Motor neuron (in vitro differentiated cells): ENCODE measurements around the gene VARS2. TPM values are rescaled to one million over a fixed set of nuclear protein-coding genes. Genes with fewer than 3 reads are reported as not detected.

Experiments
- ATAC-seq, 8 experiments: fragments of 200-7000 bp; cut with Tn5 transposase; replicated peaks in 6 of 8; 2 replicates each; pipeline ENCODE4 v1.8.0; 2021; ENCODE audit warnings: mild to moderate bottlenecking in 8 of 8, moderate library complexity in 8 of 8
- H3K27ac ChIP-seq, 2 donors: fragments of 250-450 bp; sonication (Bioruptor Pico); 2 replicates each; pipeline ENCODE4 v1.9.0; 2021; ENCODE audit warnings: antibody characterized with exemption in 2 of 2, mild to moderate bottlenecking in 2 of 2, moderate library complexity in 1 of 2
- H3K4me1 ChIP-seq, 2 donors: fragments of 250-450 bp; sonication (Bioruptor Pico); replicated peaks in 1 of 2; 2 replicates each; pipeline ENCODE4 v1.6.1; 2021; ENCODE audit warnings: antibody characterized with exemption in 2 of 2, mild to moderate bottlenecking in 2 of 2, moderate library complexity in 1 of 2
- H3K4me3 ChIP-seq, 5 donors: fragments of 250-450 bp; sonication (Bioruptor Pico); 2 replicates each; pipeline ENCODE4 v1.9.0; 2021; ENCODE audit warnings: antibody characterized with exemption in 5 of 5, mild to moderate bottlenecking in 5 of 5, moderate library complexity in 4 of 5
- WGBS, 10 experiments: fragments of 450-650 bp; shearing (Covaris generic); methylation state at CpG; one replicate each; pipeline ENCODE4 v1.0.0; 2022; 5-methylcytosine and 5-hydroxymethylcytosine counted together
- in situ Hi-C, 9 experiments: fragments of 400-800 bp; cut with MboI; loops; one replicate each; pipeline ENCODE4 v1.15.0; 2021; ENCODE audit warnings: low sequenced_read_pairs in 9 of 9, low pct_unique_long_range_greater_than_20kb in 2 of 9; ENCODE audit not compliant: unreplicated experiment in 9 of 9
- total RNA-seq, 8 experiments: library from RNA; unstranded; fragments of 300-600 nt; gene quantifications; 2 replicates each; pipeline versions ENCODE4 v1.2.3 to v1.2.4, GENCODE V29; 2022

The VARS2 gene
- total RNA-seq, 8 experiments from 2014 or later = 13.5 to 39.7 (median 21.0) TPM

DNA sequence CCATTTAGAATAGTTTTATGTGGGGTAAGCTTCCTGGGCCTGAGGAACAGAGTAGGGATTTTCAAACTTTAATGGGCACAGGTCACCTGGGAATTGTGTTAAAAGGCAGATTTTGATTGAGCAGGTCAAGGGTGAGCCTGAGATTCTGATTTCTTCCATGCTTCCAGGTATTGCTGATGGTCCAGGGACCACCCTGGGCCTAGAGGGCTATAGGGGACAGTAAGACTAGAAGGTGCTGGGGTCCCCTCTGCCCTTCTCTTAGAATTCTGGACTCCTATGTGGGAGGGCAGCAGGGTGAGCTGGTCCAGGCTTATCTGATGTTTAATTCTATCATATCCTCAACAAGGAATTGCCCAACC, 27.2 kb upstream of the VARS2 start:
- Histone ChIP-seq H3K4me1 (peaks cover 10 to 16% of the 10 kb centered on the region in 2 donors), H3K4me3 (peak overlapping the region; percentile 54 to 87 (median 65)), H3K27ac (peak overlapping the region; percentile 92 to 98)
- in situ Hi-C loops = no loop called here
- ATAC-seq = no peak

DNA sequence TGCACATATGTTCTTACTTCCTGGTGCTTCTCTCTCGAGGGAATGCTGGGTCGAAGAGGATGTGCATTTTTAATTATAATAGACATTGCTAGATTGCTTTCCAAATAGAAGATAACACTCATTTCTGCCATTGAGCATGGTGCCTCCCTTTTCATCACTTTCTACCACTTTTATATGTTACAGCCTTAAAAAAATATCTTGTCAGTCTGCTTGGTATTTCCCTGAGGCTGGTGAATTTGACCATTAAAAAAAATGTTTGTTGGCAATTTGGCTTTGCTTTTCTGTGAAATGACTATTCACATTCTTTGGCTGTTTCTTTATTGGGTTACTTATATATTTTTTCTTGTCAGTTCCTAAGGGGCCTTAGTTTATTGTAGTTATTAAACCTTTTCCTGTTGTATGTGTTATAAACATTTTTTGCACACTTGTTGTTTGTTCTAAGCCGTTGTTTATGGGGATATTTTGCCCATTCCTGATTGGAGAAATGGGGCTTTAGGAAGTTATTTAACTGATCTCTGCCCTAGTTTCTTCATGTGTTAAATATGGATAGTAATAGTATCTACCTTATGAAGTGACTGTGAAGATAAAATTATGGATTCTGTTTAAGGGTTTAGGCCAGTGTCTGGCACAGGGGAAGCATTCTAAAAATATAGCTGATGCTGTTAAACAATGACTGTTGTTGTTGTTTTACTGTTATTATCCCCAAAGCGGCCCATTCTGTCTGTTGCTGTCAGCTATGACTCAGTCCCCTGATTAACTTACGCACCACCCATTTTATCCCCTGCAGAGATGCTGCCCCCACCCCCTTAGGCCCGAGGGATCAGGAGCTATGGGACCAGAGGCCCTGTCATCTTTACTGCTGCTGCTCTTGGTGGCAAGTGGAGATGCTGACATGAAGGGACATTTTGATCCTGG, 25.9 kb upstream of the VARS2 start:
- in situ Hi-C loops = no loop called here
- peaks cover 10 to 11% of the 10 kb centered on the region in 2 donors for H3K4me1 ChIP-seq
- H3K27ac ChIP-seq = no peak overlapping the region
- no peak overlapping the region for H3K4me3 ChIP-seq
- ATAC-seq = peak in 2 of 8 experiments; percentile 4 to 12
- 5 to 100% (median 67%) methylated on average over 1 to 6 of the region's 6 CpGs; no CpG with 5 or more reads in 1 of the 10 experiments for WGBS, 10 experiments

DNA sequence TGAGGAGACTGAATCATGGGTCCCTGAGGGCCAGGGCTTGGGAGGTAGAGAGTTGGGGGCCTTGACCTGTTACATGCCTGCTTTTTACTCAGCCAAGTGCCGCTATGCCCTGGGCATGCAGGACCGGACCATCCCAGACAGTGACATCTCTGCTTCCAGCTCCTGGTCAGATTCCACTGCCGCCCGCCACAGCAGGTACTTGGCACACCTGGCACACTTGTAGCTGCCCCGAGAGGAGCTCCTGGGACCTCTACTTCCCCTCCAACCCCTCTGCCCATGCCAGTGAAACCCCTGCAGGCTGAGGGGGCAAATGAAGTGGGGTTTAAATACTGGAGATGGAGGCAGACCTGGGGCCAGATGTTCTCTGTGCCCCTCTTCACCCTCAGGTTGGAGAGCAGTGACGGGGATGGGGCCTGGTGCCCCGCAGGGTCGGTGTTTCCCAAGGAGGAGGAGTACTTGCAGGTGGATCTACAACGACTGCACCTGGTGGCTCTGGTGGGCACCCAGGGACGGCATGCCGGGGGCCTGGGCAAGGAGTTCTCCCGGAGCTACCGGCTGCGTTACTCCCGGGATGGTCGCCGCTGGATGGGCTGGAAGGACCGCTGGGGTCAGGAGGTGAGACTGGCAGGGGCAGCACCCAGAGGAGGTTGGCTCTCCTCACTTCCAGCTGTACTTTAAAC, 25.1 kb upstream of the VARS2 start:
- ATAC-seq = no peak
- in situ Hi-C loops = no loop called here
- H3K27ac ChIP-seq = no peak overlapping the region
- H3K4me3 ChIP-seq = no peak overlapping the region
- peaks cover 10 to 11% of the 10 kb centered on the region in 2 donors for H3K4me1 ChIP-seq
- WGBS, 10 experiments = 98 to 100% (median 100%) methylated on average over 1 to 8 of the region's 18 CpGs; no CpG with 5 or more reads in 4 of the 10 experiments

DNA sequence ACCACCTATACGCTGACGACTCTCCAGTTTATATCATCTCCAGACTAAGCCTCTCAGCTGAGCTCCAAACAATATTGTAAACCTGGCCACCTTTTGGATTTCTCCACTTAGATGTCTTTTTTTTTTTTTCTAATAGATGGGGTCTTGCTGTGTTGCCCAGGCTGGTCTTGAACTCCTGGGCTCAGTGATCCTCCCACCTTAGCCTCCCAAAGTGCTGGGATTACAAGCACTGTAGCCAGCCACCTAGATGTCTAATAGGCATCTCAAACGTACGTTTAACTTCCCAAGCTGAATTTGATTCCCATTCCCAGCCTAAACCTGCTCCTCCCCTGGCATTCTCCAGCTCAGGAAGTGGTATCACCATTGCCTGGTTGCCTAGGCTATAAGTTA, 24.5 kb upstream of the VARS2 start:
- no peak overlapping the region for H3K4me3 ChIP-seq
- WGBS, 10 experiments = 75 to 100% (median 90%) methylated on average over 1 to 4 of the region's 4 CpGs; no CpG with 5 or more reads in 3 of the 10 experiments
- H3K4me1 ChIP-seq = peaks cover 10 to 11% of the 10 kb centered on the region in 2 donors

DNA sequence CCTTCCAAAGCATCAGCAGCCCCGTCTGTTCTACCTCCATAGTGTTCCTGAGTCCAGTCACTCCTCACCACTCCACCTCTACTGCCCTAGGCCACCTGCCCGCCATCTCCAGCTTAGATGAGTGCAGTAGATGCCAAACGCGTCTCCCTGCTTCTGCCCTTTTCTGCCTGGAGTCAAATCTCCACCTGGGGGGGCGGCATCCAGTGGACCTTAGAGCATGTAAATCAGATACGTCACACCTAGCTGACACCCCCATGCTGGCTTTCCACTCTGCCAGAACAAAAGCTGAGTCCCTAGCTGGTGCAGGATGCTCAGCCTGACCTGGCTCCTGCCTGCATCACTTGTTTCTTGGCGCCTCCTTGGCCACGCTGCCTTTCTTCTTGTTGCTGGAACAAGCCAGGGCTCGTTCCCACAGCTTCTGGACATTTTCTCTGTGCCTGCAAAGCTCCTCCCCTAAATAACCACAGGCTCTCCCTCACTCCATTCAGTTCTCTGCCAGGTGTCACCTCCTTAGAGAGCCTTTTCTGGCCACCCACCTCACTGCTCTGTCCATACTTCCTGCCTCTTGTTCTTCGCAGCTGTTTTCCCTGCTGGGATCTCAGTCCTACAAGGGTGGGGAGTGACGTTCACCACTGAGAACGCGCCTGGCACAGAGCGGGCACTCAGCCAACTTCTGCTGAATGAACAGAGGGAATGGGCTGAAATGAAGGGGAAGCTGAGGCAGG, 24.0 kb upstream of the VARS2 start:
- Histone ChIP-seq H3K27ac (no peak overlapping the region), H3K4me3 (no peak overlapping the region), H3K4me1 (peaks cover 10 to 11% of the 10 kb centered on the region in 2 donors)
- in situ Hi-C loops = no loop called here
- WGBS, 10 experiments = 80 to 100% (median 92%) methylated on average over 1 to 11 of the region's 14 CpGs; no CpG with 5 or more reads in 3 of the 10 experiments
- ATAC-seq = no peak

More for the DNA sequence above, 24.5 kb upstream of the VARS2 start:
- in situ Hi-C loops = no loop called here
- no peak overlapping the region for H3K27ac ChIP-seq
- ATAC-seq = no peak

DNA sequence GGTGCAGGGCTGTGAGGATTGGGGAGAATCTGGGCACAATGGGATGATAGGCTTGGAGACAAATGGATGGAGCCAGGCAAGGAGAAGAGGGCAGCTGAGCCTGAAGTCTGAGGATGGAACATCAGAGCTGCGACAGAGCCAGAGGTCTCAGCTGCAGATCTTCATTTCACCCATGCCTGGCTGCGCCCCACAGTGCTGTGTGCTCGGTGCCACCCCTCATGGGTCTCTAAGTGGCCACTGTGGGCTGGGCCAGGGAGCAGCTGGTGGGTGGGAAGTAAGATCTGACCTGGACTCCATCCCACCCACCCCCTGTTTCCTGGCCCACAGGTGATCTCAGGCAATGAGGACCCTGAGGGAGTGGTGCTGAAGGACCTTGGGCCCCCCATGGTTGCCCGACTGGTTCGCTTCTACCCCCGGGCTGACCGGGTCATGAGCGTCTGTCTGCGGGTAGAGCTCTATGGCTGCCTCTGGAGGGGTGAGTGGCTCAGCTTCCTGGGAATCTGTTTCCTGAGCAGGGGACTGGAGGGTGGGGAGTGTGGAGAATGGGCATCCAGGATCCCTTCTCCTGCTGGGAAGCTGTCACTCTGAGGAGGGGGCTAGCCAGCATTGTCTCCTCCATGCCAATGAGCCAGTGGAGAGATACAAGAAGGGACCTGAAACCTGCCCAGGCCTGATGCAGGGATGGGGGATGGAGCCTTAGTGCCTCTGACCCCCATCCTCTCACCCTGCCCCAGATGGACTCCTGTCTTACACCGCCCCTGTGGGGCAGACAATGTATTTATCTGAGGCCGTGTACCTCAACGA, 23.2 kb upstream of the VARS2 start:
- in situ Hi-C loops = no loop called here
- H3K27ac ChIP-seq = no peak overlapping the region

DNA sequence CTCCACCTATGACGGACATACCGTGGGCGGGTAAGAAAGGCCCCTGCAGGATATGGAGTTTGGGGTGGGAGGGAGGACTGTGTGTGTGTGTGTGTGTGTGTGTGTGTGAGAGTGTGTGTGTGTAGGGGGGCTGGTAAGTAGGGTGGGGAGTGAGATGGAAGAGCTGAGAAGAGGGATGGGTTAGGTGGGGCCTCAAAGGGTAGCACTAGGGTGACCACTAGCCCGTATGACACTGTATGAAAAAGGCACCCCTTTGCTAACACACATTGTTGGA, 22.7 kb upstream of the VARS2 start:
- no peak overlapping the region for H3K4me3 ChIP-seq
- in situ Hi-C loops = no loop called here
- no peak overlapping the region for H3K27ac ChIP-seq
- ATAC-seq = no peak
- 100% methylated on average over 1 of the region's 4 CpGs; no CpG with 5 or more reads in 9 of the 10 experiments for WGBS, 10 experiments
- peaks cover 6 to 10% of the 10 kb centered on the region in 2 donors for H3K4me1 ChIP-seq

More for the DNA sequence above, 23.2 kb upstream of the VARS2 start:
- 40 to 100% (median 76%) methylated on average over 1 to 6 of the region's 12 CpGs; no CpG with 5 or more reads in 5 of the 10 experiments for WGBS, 10 experiments
- ATAC-seq = no peak
- Histone ChIP-seq H3K4me1 (peaks cover 6 to 10% of the 10 kb centered on the region in 2 donors), H3K4me3 (no peak overlapping the region)

DNA sequence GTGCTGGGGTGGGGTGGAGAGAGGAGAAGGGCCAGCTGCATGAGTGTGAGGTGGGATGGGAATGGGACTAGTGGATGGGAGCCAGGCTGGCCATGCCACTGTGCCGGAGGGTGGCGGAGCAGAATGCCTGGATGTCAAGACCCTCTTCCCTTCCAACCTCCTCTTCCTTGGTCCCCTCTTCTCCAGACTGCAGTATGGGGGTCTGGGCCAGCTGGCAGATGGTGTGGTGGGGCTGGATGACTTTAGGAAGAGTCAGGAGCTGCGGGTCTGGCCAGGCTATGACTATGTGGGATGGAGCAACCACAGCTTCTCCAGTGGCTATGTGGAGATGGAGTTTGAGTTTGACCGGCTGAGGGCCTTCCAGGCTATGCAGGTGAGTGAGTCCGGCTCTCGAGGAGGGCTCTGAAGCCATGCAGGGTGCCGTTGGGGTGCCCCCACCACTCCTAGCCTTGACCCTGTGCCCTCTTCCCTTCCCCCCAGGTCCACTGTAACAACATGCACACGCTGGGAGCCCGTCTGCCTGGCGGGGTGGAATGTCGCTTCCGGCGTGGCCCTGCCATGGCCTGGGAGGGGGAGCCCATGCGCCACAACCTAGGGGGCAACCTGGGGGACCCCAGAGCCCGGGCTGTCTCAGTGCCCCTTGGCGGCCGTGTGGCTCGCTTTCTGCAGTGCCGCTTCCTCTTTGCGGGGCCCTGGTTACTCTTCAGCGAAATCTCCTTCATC, 22.1 kb upstream of the VARS2 start:
- peaks cover under 1 to 4% of the 10 kb centered on the region in 2 donors for H3K4me1 ChIP-seq
- 100% methylated on average over 1 to 3 of the region's 21 CpGs; no CpG with 5 or more reads in 4 of the 10 experiments for WGBS, 10 experiments
- in situ Hi-C loops = no loop called here
- no peak overlapping the region for H3K4me3 ChIP-seq
- H3K27ac ChIP-seq = no peak overlapping the region
- no peak for ATAC-seq

DNA sequence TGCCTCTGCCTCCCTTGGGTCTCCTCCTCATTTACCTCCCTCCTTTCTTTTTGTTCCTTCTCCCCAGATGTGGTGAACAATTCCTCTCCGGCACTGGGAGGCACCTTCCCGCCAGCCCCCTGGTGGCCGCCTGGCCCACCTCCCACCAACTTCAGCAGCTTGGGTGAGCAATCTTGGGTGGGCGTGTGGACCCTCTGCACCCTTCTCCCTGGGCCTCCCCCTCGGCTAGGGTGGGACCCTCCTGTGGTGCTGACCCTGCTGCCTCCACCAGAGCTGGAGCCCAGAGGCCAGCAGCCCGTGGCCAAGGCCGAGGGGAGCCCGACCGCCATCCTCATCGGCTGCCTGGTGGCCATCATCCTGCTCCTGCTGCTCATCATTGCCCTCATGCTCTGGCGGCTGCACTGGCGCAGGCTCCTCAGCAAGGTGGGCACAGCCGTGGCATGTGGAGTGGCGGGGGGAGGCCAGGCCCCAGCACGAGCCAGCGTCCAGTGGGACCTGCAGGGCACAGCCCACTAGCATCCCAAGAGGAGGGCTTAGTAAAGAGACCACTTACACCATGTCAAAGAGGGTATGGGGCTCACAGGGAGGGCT, 20.9 kb upstream of the VARS2 start:
- H3K27ac ChIP-seq = no peak overlapping the region
- in situ Hi-C loops = no loop called here

DNA sequence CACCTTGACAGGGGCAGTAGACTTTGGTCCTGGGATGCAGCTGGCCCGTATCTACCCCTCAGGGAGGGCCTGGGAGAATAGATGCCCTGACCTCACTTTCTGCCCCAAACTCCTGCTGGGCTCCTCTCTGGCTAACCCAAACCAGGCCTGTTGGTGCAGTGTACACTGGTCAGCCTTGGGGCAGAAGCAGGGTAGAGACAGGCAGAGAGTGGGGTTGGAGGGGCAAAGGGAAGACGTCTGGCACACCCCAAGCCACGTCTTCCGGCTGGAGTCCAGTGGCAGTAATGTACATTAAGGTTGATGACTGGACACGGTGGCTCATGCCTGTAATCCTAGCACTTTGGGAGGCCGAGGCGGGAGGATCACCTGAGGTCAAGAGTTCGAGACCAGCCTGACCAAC, 20.4 kb upstream of the VARS2 start:
- Histone ChIP-seq H3K4me1 (no peaks in the 10 kb centered on the region), H3K27ac (no peak overlapping the region), H3K4me3 (no peak overlapping the region)
- WGBS, 10 experiments = 80 to 100% (median 95%) methylated on average over 1 to 6 of the region's 8 CpGs; no CpG with 5 or more reads in 2 of the 10 experiments
- in situ Hi-C loops = no loop called here
- no peak for ATAC-seq

More for the DNA sequence above, 20.9 kb upstream of the VARS2 start:
- Histone ChIP-seq H3K4me1 (no peaks in the 10 kb centered on the region), H3K4me3 (no peak overlapping the region)
- WGBS, 10 experiments = 93 to 100% methylated on average over 1 to 3 of the region's 16 CpGs; no CpG with 5 or more reads in 8 of the 10 experiments
- ATAC-seq = no peak

DNA sequence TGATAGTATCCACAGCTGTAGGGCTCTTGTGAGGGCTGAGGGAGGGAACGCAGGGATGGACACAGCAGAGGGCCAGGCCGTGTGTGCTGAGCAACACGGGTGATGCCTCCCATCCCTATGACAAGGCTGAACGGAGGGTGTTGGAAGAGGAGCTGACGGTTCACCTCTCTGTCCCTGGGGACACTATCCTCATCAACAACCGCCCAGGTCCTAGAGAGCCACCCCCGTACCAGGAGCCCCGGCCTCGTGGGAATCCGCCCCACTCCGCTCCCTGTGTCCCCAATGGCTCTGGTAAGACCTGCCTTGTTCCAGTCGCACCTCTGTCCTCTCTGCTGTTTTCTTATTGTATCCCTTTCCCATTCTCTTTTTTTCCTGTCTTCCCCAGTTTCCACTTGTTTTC, 19.7 kb upstream of the VARS2 start:
- ATAC-seq = no peak
- no peak overlapping the region for H3K4me3 ChIP-seq
- 85 to 100% (median 94%) methylated on average over 1 to 9 of the region's 12 CpGs for WGBS, 10 experiments
- no peak overlapping the region for H3K27ac ChIP-seq
- no peaks in the 10 kb centered on the region for H3K4me1 ChIP-seq
- in situ Hi-C loops = no loop called here

DNA sequence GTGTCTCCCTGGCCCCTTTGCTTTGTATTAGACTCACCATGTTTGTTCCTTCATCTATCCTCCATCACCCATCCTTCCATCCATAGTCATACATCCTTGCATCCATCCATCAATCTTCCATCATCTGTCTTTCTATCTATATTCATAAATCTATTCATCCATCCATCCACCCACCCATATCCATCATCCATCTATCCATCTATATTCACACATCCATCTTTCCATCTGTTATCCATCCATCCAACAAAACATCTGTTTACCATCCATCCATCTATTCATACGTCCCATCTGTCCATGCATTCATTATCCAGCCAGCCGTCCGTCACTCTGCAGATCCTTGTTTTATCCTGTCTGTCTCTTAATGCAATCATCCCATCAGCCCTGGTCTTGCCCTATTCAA, 19.1 kb upstream of the VARS2 start:
- ATAC-seq = no peak

More for the DNA sequence above, 19.1 kb upstream of the VARS2 start:
- in situ Hi-C loops = no loop called here
- WGBS, 10 experiments = 17 to 100% (median 90%) methylated on average over 1 to 3 of the region's 3 CpGs
- H3K4me1 ChIP-seq = no peaks in the 10 kb centered on the region
- no peak overlapping the region for H3K4me3 ChIP-seq
- no peak overlapping the region for H3K27ac ChIP-seq
